OCI-LY1 (cell line): ENCODE results near the gene FAIM2.

Source experiments
- CTCF ChIP-seq: fragments of 200-600 bp; sonication (generic), shearing (Covaris generic); IDR thresholded peaks from 2 replicates; pipeline ENCODE4 v1.5.1; 2017; ENCODE audit warnings: mild to moderate bottlenecking, antibody characterized with exemption, low read length, moderate library complexity, mixed read lengths
- EZH2 ChIP-seq: fragments of 200-600 bp; sonication (generic), shearing (Covaris generic); IDR thresholded peaks from 2 replicates; pipeline ENCODE4 v1.8.0; 2017; ENCODE audit warnings: borderline replicate concordance, mixed run types, mild to moderate bottlenecking, antibody characterized with exemption, low read length, moderate library complexity, mixed read lengths

- TF ChIP-seq CTCF (no peak), EZH2 (no peak)
Measured at GRCh38 chr12:49934505-49934904, 30.8 kb upstream of the FAIM2 start.
